GM19467 (cell line): Measurements from ENCODE around the gene CADPS.

ENCODE experiments used
- ATAC-seq: cut with Tn5 transposase; IDR thresholded peaks from one replicate; pipeline ENCODE4 v1.9.1; 2021; ENCODE audit warnings: mild to moderate bottlenecking, moderate library complexity; ENCODE audit not compliant: unreplicated experiment

Gene CADPS

DNA sequence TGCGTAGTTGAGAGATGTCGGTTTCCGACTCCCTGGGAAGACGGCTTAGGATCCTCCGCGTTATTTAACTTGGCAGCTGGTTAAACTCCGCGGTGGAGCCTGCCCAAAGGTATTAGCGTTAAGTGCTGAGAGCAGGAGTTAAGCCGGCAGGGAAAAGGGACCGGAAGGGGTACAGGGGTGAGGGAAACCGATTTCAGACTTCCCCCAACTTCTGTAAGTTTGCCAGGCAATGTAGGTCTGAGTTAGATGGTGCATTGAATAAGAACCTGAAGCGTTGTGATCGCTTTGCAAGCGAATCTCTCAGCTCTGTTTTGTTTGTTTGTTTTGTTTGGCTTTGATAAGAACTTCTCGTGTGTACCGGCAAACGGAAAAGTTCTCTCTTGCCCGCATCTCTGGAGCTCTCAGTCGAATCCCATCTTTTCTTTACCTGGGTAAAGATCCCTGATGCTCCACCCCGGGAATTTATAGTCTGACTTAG lies 495.9 kb downstream of the CADPS start:
- no peak for ATAC-seq

DNA sequence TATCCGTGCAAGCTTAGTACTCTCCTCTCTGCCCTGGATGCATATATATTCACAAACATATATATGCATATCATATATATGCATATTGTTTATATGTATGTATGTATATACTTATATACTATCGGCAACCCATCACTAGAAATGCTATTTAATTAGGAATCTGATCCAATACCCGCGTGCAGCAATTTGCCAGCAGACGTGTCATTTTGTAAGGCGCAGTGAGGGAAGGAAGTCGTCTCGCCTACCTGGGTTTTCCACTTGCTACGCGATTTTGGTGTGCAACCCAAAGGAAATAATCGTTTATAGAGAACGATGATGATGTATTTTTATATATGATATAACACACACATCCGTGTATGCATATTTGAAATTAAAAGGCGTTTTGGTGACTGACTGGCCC lies 496.3 kb downstream of the CADPS start:
- ATAC-seq, result no peak

GRCh38 chr3:62378311-62378789 lies 496.9 kb downstream of the CADPS start:
- no peak for ATAC-seq

DNA sequence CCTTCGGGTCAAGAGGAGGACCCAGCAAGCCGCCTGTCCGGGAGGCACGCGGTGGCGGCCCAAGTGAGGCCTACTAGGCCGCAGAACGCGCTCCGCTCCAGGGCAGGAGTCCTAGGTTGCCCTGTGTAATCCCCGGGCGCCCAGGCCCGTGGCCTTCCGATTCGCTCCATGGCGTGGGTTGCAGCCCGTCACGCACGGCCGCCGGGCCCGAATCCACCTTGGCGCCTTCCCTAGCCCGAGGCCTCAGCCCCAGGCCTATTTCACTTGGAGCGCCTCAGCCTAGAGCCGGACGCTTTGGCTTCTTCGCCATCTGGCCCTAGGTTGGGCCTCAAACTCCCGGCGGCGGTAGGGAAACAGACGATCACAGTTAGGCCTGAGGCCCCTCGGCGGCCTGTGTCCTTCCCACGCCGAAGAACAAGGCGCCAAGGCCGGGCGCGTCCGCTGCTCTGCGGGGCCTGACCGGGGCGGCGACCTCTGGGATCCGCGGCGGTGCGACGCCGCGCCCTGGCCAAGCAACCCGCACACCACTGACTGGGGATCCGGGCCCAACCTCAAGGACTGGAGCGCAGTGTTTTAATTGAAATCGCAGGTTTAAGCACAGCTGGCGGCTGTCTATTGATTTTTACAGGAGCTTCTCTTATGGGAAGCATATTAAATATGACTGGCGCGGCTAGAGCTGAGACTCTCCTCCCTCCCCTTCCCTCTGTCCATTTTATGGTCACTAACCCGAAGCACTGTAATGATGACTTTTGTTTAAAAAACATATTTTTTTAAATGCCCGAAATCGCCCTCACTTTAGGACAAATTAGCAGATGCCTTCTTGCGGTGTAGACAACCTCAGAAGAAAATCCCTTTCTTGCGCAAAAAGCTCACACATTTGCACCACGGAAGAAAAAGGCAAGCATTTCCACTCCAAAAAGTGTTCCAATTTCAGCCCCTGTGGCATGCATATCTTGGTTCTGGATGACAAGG lies 498.0 kb downstream of the CADPS start:
- no peak for ATAC-seq

DNA sequence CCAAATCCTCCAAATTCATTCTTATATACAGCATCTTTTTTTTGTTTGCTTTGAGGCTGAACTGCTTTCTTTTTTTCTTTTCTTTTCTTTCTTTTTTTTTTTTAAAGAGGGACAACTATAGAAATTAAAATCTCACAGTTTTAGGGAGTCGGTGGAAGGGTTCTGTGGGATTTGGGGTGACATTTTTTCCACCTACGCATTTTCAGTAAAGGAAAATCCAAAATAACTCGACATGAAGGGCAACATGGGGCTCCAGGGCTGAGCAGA lies 498.8 kb downstream of the CADPS start:
- ATAC-seq, result no peak

GRCh38 chr3:62375655-62376453 lies 499.4 kb downstream of the CADPS start:
- no peak for ATAC-seq

GRCh38 chr3:62374341-62375218 lies 500.6 kb downstream of the CADPS start:
- ATAC-seq, result no peak

DNA sequence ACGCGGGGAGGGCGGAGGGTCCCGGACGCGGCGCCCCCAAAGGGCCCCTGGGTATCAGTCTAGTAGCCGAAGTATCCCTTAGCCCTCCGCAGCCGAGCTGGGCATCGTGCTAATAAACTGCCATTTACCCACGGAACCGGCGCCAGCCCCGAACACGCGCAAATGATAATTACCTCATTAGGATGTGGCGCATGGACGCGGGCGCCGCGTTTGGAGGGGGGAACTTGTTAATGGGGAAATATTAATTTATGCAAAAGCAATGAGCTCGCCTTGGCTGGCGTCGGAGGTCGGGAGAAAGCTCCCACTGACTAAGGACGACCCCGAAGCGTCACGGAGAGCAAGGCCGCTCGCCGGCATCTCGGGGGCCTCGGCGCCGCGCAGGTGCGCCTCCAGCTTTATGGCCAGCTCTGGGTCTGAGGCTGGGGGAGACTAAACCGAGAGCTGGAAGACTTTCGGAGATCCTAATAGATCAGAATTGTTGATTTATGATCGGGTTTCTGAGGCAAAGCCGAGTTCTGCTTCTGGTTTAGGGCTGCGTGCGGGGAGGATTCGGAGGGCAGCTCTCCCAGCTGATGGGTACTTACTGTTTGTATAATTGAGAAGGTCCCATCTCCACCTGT lies 501.4 kb downstream of the CADPS start:
- no peak for ATAC-seq

GRCh38 chr3:62373215-62373614 lies 502.0 kb downstream of the CADPS start, which contains the start of gene FEZF2:
TSS of gene FEZF2 (minus strand) at chr3:62373550. CDS start at chr3:62372868, 682 bp downstream.
- no peak for ATAC-seq

GRCh38 chr3:62372621-62373041 lies 502.6 kb downstream of the CADPS start:
- ATAC-seq, result no peak

- ATAC-seq, result no peak
These were observed 503.3 kb downstream of the CADPS start for GRCh38 chr3:62371720-62372591.

DNA sequence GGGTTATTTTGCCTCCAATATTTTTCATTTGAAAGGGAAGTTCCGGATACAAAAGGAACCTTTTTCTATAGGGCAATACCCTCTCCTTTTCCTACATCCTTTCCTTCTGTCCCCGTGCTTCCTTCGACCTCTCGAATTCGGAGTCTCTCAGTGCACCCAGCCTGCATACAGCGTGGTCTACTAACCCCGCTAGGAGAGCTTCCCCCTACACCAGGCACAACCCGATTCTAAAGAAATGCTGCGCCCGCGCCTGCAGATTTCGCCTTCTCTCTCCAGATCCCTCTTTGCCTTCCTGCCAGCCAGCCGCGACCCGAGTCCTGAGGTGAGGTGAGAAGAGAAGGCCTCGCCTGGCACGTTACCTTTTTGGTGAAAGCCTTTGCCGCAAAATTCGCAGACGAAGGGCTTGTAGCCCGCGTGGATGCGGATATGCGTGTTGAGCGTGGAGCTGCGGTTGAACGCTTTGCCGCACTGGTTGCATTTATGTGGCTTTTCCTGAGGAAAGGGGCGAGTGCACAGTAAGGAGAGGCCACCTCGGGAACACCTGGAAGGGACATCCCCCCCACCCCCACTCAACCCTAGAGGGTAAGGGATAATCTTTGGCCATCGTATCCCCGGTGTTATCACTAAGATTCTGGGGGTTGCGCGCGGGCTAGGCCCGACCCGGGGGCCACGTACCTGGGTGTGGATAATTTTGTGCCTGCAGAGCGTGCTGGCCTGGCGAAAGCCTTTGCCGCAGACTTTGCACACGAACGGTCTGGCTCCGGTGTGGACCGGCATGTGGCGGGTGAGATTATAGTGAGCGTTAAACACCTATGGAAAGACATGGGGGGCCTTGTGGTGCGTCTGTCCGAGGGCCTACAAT lies 504.1 kb downstream of the CADPS start:
- ATAC-seq, result no peak

DNA sequence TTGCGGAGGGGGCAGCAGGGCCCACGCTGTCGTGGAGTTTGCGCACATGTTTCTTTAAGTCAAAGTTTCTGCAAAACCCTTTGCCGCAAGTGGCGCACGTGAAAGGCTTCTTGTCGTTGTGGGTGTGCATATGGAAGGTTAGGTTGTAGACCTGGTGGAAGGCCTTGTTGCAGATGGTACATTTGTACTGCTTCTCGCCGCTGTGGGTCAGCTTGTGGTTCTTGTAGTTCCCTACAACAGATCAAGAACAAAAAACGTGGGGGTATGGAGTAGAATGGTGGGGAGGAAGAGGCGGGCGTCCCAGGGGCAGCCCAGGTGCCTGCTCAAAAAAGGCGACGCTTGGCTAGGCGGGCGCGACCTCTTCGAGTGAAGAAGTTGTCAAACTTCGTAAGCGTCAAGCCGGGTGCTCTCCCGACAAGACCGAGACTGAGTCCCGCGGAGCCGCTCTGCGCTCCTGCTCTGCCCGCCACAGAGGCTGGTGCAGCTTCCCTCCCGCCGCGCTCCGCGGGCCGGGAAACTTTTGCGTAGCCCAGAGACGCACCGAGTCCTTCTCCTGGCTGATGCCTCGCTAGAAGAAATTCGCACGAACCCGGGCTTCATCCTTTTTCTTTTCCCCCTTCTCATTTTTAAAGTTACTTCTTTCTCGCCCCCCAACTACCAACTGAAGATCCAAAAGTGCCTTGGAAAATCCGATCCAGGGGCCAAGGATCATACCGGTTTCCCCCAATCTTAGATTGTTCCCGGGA lies 504.9 kb downstream of the CADPS start:
- ATAC-seq, result no peak

DNA sequence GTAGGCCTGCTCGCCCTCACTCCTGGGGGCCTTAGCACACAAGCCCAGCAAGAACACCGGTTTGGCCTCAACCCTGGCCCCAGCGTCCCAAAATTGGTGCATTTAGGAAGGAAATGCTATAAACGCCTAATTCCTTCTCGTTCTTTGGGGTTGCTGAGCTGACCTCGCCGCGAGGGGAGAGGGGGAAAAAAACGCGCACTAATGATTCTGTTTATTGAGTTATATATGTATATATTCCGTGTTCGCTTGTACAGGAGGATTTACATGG lies 505.8 kb downstream of the CADPS start:
- no peak for ATAC-seq

GRCh38 chr3:62368705-62369475 lies 506.3 kb downstream of the CADPS start:
- no peak for ATAC-seq

DNA sequence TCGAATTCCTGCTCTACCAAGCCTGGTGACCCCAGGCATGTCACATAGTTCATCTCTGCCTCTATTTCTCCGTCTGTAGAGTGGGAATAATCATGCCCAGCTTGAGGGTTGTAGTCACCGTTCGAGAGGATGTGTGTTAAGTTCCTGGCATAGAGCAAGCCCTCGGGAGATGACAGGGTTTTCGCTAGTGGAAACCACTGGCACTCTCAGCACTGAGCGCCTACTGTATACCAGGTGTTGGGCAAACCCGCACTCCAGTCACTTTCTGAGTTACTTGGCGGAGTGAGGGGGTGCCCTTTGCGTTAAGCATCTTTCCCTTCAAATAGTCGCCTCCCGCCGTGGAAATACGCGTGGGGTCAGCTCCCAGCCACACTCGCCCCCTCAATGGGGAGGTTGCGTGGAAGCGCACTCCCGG lies 506.9 kb downstream of the CADPS start:
- ATAC-seq, result no peak

DNA sequence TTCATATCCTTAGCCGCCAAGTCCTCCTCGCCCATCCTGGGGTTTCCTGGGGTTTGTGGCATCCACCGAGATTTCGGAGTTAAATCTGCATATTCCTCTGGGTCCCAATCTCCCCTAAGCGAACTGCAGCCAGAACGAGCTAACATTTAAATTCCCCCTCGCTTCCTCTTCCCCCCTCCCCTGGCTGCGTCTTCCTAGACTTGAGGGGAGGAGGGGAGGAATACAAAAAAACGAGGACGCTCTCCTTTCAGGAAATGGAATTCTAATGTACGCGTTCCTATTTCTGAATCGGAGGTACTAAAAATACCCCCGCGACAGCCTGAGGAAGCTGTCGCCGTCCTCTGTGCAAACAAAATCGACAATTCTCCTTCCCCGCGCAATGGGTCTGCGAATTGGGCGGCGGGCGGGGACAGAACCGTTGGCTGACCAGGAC lies 507.4 kb downstream of the CADPS start:
- ATAC-seq, result no peak
